CD4-positive, alpha-beta memory T cell (primary cell): ENCODE measurements around the gene CALML6. TPM values are rescaled to one million over a fixed set of nuclear protein-coding genes. Genes with fewer than 3 reads are reported as not detected.

Source experiments
- CTCF ChIA-PET: fragments of 350-600 bp; sonication (Branson Sonifier 250); formaldehyde crosslinking; loops from one replicate; lab custom pipeline; 2021; ENCODE audit warnings: inconsistent platforms; ENCODE audit not compliant: partially characterized antibody; lab: Charles Lee
- POLR2A ChIA-PET: fragments of 350-600 bp; sonication (Branson Sonifier 250); formaldehyde crosslinking; loops from one replicate; lab custom pipeline; 2021; ENCODE audit not compliant: partially characterized antibody; lab: Charles Lee
- DNase-seq, 5 donors: peaks; one replicate each; pipeline versions ENCODE4 v3.0.0 to v3.0.0-alpha.2; 2020 to 2022; ENCODE audit warnings: mixed read lengths in 1 of 5
- H3K27ac ChIP-seq: one replicate; pipeline ENCODE4 v1.7.0; 2013; ENCODE audit warnings: low read depth, low read length
- H3K27me3 ChIP-seq: 2 replicates; pipeline ENCODE4 v1.7.0; 2013; ENCODE audit warnings: mild to moderate bottlenecking, low read length, moderate library complexity; ENCODE audit not compliant: insufficient read depth
- H3K36me3 ChIP-seq: 2 replicates; pipeline ENCODE4 v1.7.0; 2013; ENCODE audit warnings: mild to moderate bottlenecking, low read length, moderate library complexity; ENCODE audit not compliant: insufficient read depth
- H3K4me1 ChIP-seq: 2 replicates; pipeline ENCODE4 v1.7.0; 2013; ENCODE audit warnings: mild to moderate bottlenecking, low read length, moderate library complexity; ENCODE audit not compliant: insufficient read depth
- H3K4me3 ChIP-seq, 2 donors: one replicate each; pipeline ENCODE4 v1.7.0; 2013; ENCODE audit warnings: low read length in 2 of 2, mild to moderate bottlenecking in 1 of 2
- H3K9me3 ChIP-seq, 2 donors: one replicate each; pipeline ENCODE4 v1.7.0; 2013; ENCODE audit warnings: low read length in 2 of 2, control low read depth in 1 of 2; ENCODE audit not compliant: control insufficient read depth in 1 of 2
- H3K27ac Mint-ChIP-seq, 7 donors: one replicate each; pipeline ENCODE4 v1.8.0; 2020 to 2021; ENCODE audit warnings: mixed read lengths in 7 of 7, mild to moderate bottlenecking in 6 of 7, inconsistent platforms in 3 of 7, moderate library complexity in 3 of 7
- H3K27me3 Mint-ChIP-seq, 2 donors: one replicate each; pipeline ENCODE4 v1.8.0; 2020 to 2021; ENCODE audit warnings: mixed read lengths in 2 of 2
- H3K36me3 Mint-ChIP-seq, 2 donors: one replicate each; pipeline ENCODE4 v1.8.0; 2020 to 2021; ENCODE audit warnings: mixed read lengths in 2 of 2, inconsistent platforms in 1 of 2, mild to moderate bottlenecking in 1 of 2
- H3K4me1 Mint-ChIP-seq, 4 donors: one replicate each; pipeline ENCODE4 v1.8.0; 2020 to 2021; ENCODE audit warnings: mixed read lengths in 4 of 4, mild to moderate bottlenecking in 1 of 4
- H3K4me3 Mint-ChIP-seq, 8 donors: one replicate each; pipeline ENCODE4 v1.8.0; 2020 to 2021; ENCODE audit warnings: mixed read lengths in 8 of 8, mild to moderate bottlenecking in 7 of 8, moderate library complexity in 6 of 8, inconsistent platforms in 3 of 8
- H3K9me3 Mint-ChIP-seq, 8 donors: one replicate each; pipeline ENCODE4 v1.8.0; 2020 to 2021; ENCODE audit warnings: mixed read lengths in 8 of 8, mild to moderate bottlenecking in 5 of 8, inconsistent platforms in 3 of 8, moderate library complexity in 1 of 8
- intact Hi-C: fragments of 100-400 bp; cut with micrococcal nuclease; formaldehyde crosslinking; loops from one replicate; pipeline ENCODE4 v1.15.1; 2023
- polyA plus RNA-seq, 2 donors: library from polyadenylated mRNA; unstranded; fragments of 300-500 nt; fragmentation: Illumina TruSeq; gene quantifications; one replicate each; pipeline ENCODE4 v1.2.3, GENCODE V29; 2021
- total RNA-seq, 2 experiments: library from RNA; stranded (reverse); gene quantifications; one replicate each; pipeline ENCODE4 v1.2.3, GENCODE V29; 2021

The CALML6 gene
- total and polyA plus RNA-seq, 4 experiments from 2014 or later: 0.44 to 0.78 TPM; not detected in 2

GRCh38 chr1:1925437-1926345, 10.6 kb downstream of the CALML6 start:
- no peaks in the 10 kb centered on the region for H3K9me3 ChIP-seq
- H3K27ac ChIP-seq: no peak overlapping the region
- no peak overlapping the region for H3K4me3 Mint-ChIP-seq
- ChIA-PET CTCF (no interaction called here), POLR2A (no interaction called here)
- no peaks in the 10 kb centered on the region for H3K27me3 ChIP-seq
- no peaks in the 10 kb centered on the region for H3K27me3 Mint-ChIP-seq
- no peaks in the 10 kb centered on the region for H3K9me3 Mint-ChIP-seq
- DNase-seq: no peak
- no peaks in the 10 kb centered on the region for H3K36me3 ChIP-seq
- H3K4me3 ChIP-seq: no peak overlapping the region
- H3K27ac Mint-ChIP-seq: no peak overlapping the region
- no peaks in the 10 kb centered on the region for H3K4me1 Mint-ChIP-seq
- no peaks in the 10 kb centered on the region for H3K36me3 Mint-ChIP-seq
- no peaks in the 10 kb centered on the region for H3K4me1 ChIP-seq
- intact Hi-C loops: no loop called here

GRCh38 chr1:1926346-1926811, 11.3 kb downstream of the CALML6 start:
- H3K27me3 Mint-ChIP-seq: no peaks in the 10 kb centered on the region
- H3K4me3 Mint-ChIP-seq: no peak overlapping the region
- no peak overlapping the region for H3K27ac Mint-ChIP-seq
- intact Hi-C loops: no loop called here
- Histone ChIP-seq H3K9me3 (no peaks in the 10 kb centered on the region), H3K27me3 (no peaks in the 10 kb centered on the region), H3K4me1 (no peaks in the 10 kb centered on the region), H3K27ac (no peak overlapping the region), H3K36me3 (no peaks in the 10 kb centered on the region), H3K4me3 (no peak overlapping the region)
- no peaks in the 10 kb centered on the region for H3K4me1 Mint-ChIP-seq
- no peaks in the 10 kb centered on the region for H3K36me3 Mint-ChIP-seq
- no peaks in the 10 kb centered on the region for H3K9me3 Mint-ChIP-seq
- CTCF ChIA-PET: no interaction called here
- POLR2A ChIA-PET: no interaction called here
- DNase-seq: no peak

- Mint-ChIP-seq H3K4me1 (no peaks in the 10 kb centered on the region), H3K9me3 (no peaks in the 10 kb centered on the region), H3K36me3 (no peaks in the 10 kb centered on the region), H3K4me3 (no peak overlapping the region), H3K27ac (no peak overlapping the region), H3K27me3 (no peaks in the 10 kb centered on the region)
- CTCF ChIA-PET: no interaction called here
- POLR2A ChIA-PET: interaction anchor here (1.0 kb wide), 1 partner anchor 18 kb away, joined by 3 read pairs; no protein-coding TSS in a partner anchor
- Histone ChIP-seq H3K36me3 (no peaks in the 10 kb centered on the region), H3K9me3 (no peaks in the 10 kb centered on the region), H3K27me3 (no peaks in the 10 kb centered on the region), H3K4me1 (no peaks in the 10 kb centered on the region), H3K4me3 (no peak overlapping the region), H3K27ac (no peak overlapping the region)
- intact Hi-C loops: no loop called here
- DNase-seq: no peak
Observed at GRCh38 chr1:1926886-1927660, 12.0 kb downstream of the CALML6 start.

GRCh38 chr1:1927751-1928150, 12.7 kb downstream of the CALML6 start:
- no peak overlapping the region for H3K4me3 ChIP-seq
- intact Hi-C loops: no loop called here
- POLR2A ChIA-PET: interaction anchor here (1.0 kb wide), 1 partner anchor 18 kb away, joined by 3 read pairs; no protein-coding TSS in a partner anchor
- no peak for DNase-seq
- Mint-ChIP-seq H3K36me3 (no peaks in the 10 kb centered on the region), H3K4me3 (no peak overlapping the region), H3K27me3 (no peaks in the 10 kb centered on the region), H3K27ac (no peak overlapping the region), H3K9me3 (no peaks in the 10 kb centered on the region), H3K4me1 (no peaks in the 10 kb centered on the region)
- H3K27ac ChIP-seq: no peak overlapping the region
- CTCF ChIA-PET: no interaction called here
- no peaks in the 10 kb centered on the region for H3K27me3 ChIP-seq
- no peaks in the 10 kb centered on the region for H3K4me1 ChIP-seq
- H3K9me3 ChIP-seq: no peaks in the 10 kb centered on the region
- H3K36me3 ChIP-seq: no peaks in the 10 kb centered on the region

GRCh38 chr1:1928231-1929101, 13.4 kb downstream of the CALML6 start:
- Histone ChIP-seq H3K9me3 (no peaks in the 10 kb centered on the region), H3K4me3 (no peak overlapping the region), H3K4me1 (no peaks in the 10 kb centered on the region), H3K36me3 (no peaks in the 10 kb centered on the region), H3K27me3 (no peaks in the 10 kb centered on the region), H3K27ac (no peak overlapping the region)
- ChIA-PET CTCF (no interaction called here), POLR2A (interaction anchor here (1.0 kb wide), 1 partner anchor 19 kb away, joined by 3 read pairs; no protein-coding TSS in a partner anchor)
- no peaks in the 10 kb centered on the region for H3K9me3 Mint-ChIP-seq
- no peaks in the 10 kb centered on the region for H3K27me3 Mint-ChIP-seq
- no peak overlapping the region for H3K4me3 Mint-ChIP-seq
- no peaks in the 10 kb centered on the region for H3K36me3 Mint-ChIP-seq
- H3K27ac Mint-ChIP-seq: no peak overlapping the region
- no peaks in the 10 kb centered on the region for H3K4me1 Mint-ChIP-seq
- DNase-seq: no peak
- intact Hi-C loops: no loop called here

- ChIA-PET CTCF (interaction anchor here (1.9 kb wide), 1 partner anchor 15 kb away, joined by 6 read pairs; no protein-coding TSS in a partner anchor), POLR2A (no interaction called here)
- no peaks in the 10 kb centered on the region for H3K36me3 Mint-ChIP-seq
- Histone ChIP-seq H3K27ac (no peak overlapping the region), H3K27me3 (no peaks in the 10 kb centered on the region), H3K4me3 (no peak overlapping the region), H3K4me1 (no peaks in the 10 kb centered on the region), H3K36me3 (no peaks in the 10 kb centered on the region), H3K9me3 (no peaks in the 10 kb centered on the region)
- no peaks in the 10 kb centered on the region for H3K4me1 Mint-ChIP-seq
- H3K4me3 Mint-ChIP-seq: no peak overlapping the region
- H3K27me3 Mint-ChIP-seq: no peaks in the 10 kb centered on the region
- DNase-seq: no peak
- no peak overlapping the region for H3K27ac Mint-ChIP-seq
- intact Hi-C loops: no loop called here
- H3K9me3 Mint-ChIP-seq: peaks cover 0 to 1% (median 0%) of the 10 kb centered on the region in 8 donors
Observed at GRCh38 chr1:1929102-1929638, 14.1 kb downstream of the CALML6 start.
